Neural progenitor cell (in vitro differentiated cells): Measurements from ENCODE around the gene UROC1. TPM values are rescaled to one million over a fixed set of nuclear protein-coding genes. Genes with fewer than 3 reads are reported as not detected.
"Not testable (repeated sequence)": the region's sequence is repeated elsewhere in the genome, so short reads cannot be mapped to it uniquely, and the experiment has no call there.

Experiments used
- DNase-seq: peaks from one replicate; pipeline ENCODE4 v3.0.0-alpha.2; 2016; ENCODE audit warnings: low spot score
- H2AFZ ChIP-seq: fragments of 200-600 bp; sonication (generic); replicated peaks from 2 replicates; pipeline ENCODE4 v1.6.1; 2016; ENCODE audit warnings: antibody characterized with exemption
- H3F3A ChIP-seq: fragments of 200-600 bp; sonication (generic); 2 replicates; pipeline ENCODE4 v1.6.1; 2016; ENCODE audit warnings: antibody characterized with exemption, low read depth
- H3K27ac ChIP-seq: fragments of 200-600 bp; sonication (generic); 2 replicates; pipeline ENCODE4 v1.5.1; 2016; ENCODE audit warnings: mild to moderate bottlenecking
- H3K27me3 ChIP-seq: fragments of 200-600 bp; sonication (generic); 2 replicates; pipeline ENCODE4 v1.6.1; 2016; ENCODE audit warnings: mild to moderate bottlenecking, moderate library complexity
- H3K36me3 ChIP-seq: fragments of 200-600 bp; sonication (generic); 2 replicates; pipeline ENCODE4 v1.5.1; 2016
- H3K4me1 ChIP-seq: fragments of 200-600 bp; sonication (generic); 2 replicates; pipeline ENCODE4 v1.6.1; 2016; ENCODE audit warnings: mixed run types
- H3K4me2 ChIP-seq: fragments of 200-600 bp; sonication (generic); 2 replicates; pipeline ENCODE4 v1.6.1; 2016
- H3K4me3 ChIP-seq: fragments of 200-600 bp; sonication (generic); 2 replicates; pipeline ENCODE4 v1.5.1; 2016
- H3K79me2 ChIP-seq: fragments of 200-600 bp; sonication (generic); 2 replicates; pipeline ENCODE4 v1.6.1; 2016; ENCODE audit warnings: low read depth
- H3K9ac ChIP-seq: fragments of 200-600 bp; sonication (generic); 2 replicates; pipeline ENCODE4 v1.6.1; 2016
- H3K9me3 ChIP-seq: fragments of 200-600 bp; sonication (generic); 2 replicates; pipeline ENCODE4 v1.5.1; 2016; ENCODE audit warnings: low read depth
- H4K20me1 ChIP-seq: fragments of 200-600 bp; sonication (generic); 2 replicates; pipeline ENCODE4 v1.6.1; 2016; ENCODE audit warnings: low read depth
- H3K27ac Mint-ChIP-seq: 3 replicates; pipeline ENCODE4 v1.8.0; 2021; ENCODE audit warnings: mixed read lengths
- H3K27me3 Mint-ChIP-seq: 2 replicates; pipeline ENCODE4 v1.8.0; 2022; ENCODE audit warnings: low read depth, mild to moderate bottlenecking, inconsistent platforms, moderate library complexity, mixed read lengths; ENCODE audit not compliant: insufficient read depth
- H3K36me3 Mint-ChIP-seq: 3 replicates; pipeline ENCODE4 v1.8.0; 2021; ENCODE audit warnings: mixed read lengths
- H3K4me1 Mint-ChIP-seq: 3 replicates; pipeline ENCODE4 v1.8.0; 2021; ENCODE audit warnings: mixed read lengths
- H3K4me3 Mint-ChIP-seq: 3 replicates; pipeline ENCODE4 v1.8.0; 2021; ENCODE audit warnings: mild to moderate bottlenecking, moderate library complexity, mixed read lengths
- H3K9me3 Mint-ChIP-seq: 3 replicates; pipeline ENCODE4 v1.8.0; 2020; ENCODE audit warnings: mixed read lengths
- EZH2 ChIP-seq: fragments of 200-600 bp; sonication (generic); IDR thresholded peaks from 2 replicates; pipeline ENCODE4 v1.6.1; 2017; ENCODE audit warnings: antibody characterized with exemption, mild to moderate bottlenecking, moderate library complexity
- EZH2phosphoT487 ChIP-seq: fragments of 200-600 bp; sonication (generic); IDR thresholded peaks from 2 replicates; pipeline ENCODE4 v1.6.1; 2017; ENCODE audit warnings: antibody characterized with exemption
- total RNA-seq: library from RNA; depleted of rRNA; stranded (reverse); fragments of >200 nt; gene quantifications from 2 replicates; pipeline ENCODE4 v1.2.3, GENCODE V29; 2015; ENCODE audit warnings: low replicate concordance
- TF ChIP-seq, protein P1 (sequence below): fragments of 200-600 bp; sonication (generic); IDR thresholded peaks from 2 replicates; pipeline ENCODE4 v1.5.1; 2017; ENCODE audit warnings: antibody characterized with exemption, mild to moderate bottlenecking

Gene UROC1
- total RNA-seq, 1 donor from 2014 or later = not detected

DNA sequence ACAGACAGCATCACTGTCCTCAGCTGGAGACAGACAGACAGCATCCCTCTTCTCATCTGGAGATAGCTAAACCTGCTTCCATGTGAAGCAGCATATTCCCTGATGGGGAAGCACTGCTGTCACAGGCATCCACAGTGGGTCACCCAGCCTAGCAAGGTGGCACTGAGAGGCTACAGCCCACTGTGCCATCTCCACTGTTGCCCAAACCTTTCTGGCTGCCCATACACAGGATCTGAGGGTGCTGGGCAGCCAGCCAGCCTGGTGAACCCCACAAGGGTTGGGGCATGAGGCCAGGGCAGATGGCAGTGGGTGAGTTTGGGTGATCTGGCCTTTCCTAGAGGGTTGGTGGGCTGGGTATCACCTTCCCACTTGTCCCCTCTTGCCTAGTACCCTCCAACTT, 18.1 kb upstream of the UROC1 start:
- Histone ChIP-seq H3K27ac (no peak overlapping the region), H3K4me1 (no peaks in the 10 kb centered on the region), H3F3A (no peaks in the 10 kb centered on the region), H3K27me3 (peaks cover 23% of the 10 kb centered on the region), H3K4me2 (no peak overlapping the region), H3K79me2 (no peaks in the 10 kb centered on the region), H3K9ac (no peak overlapping the region), H3K9me3 (no peaks in the 10 kb centered on the region), H4K20me1 (no peaks in the 10 kb centered on the region), H2AFZ (no peak overlapping the region), H3K4me3 (no peak overlapping the region), H3K36me3 (no peaks in the 10 kb centered on the region)
- Mint-ChIP-seq H3K4me1 (peaks cover 4% of the 10 kb centered on the region), H3K4me3 (peak overlapping the region; percentile 34), H3K27ac (no peak overlapping the region), H3K9me3 (no peaks in the 10 kb centered on the region), H3K27me3 (peaks cover 11% of the 10 kb centered on the region), H3K36me3 (no peaks in the 10 kb centered on the region)
- TF ChIP-seq EZH2phosphoT487 = no peak
- TF ChIP-seq EZH2 = no peak
- TF ChIP-seq, protein P1, sequence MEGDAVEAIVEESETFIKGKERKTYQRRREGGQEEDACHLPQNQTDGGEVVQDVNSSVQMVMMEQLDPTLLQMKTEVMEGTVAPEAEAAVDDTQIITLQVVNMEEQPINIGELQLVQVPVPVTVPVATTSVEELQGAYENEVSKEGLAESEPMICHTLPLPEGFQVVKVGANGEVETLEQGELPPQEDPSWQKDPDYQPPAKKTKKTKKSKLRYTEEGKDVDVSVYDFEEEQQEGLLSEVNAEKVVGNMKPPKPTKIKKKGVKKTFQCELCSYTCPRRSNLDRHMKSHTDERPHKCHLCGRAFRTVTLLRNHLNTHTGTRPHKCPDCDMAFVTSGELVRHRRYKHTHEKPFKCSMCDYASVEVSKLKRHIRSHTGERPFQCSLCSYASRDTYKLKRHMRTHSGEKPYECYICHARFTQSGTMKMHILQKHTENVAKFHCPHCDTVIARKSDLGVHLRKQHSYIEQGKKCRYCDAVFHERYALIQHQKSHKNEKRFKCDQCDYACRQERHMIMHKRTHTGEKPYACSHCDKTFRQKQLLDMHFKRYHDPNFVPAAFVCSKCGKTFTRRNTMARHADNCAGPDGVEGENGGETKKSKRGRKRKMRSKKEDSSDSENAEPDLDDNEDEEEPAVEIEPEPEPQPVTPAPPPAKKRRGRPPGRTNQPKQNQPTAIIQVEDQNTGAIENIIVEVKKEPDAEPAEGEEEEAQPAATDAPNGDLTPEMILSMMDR = no peak
- DNase-seq = no peak

DNA sequence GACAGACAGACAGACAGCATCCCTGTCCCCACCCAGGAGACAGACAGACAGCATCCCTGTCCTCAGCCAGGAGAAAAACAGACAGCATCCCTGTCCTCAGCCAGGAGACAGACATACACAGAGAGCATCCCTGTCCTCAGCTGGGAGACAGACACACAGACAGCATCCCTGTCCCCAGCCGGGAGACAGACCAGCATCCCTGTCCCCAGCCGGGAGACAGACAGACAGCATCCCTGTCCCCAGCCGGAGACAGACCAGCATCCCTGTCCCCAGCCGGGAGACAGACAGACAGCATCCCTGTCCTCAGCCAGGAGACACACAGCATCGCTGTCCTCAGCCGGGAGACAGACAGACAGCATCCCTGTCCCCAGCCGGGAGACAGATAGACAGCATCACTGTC, 17.1 kb upstream of the UROC1 start:
- not testable (repeated sequence) for H3K9ac ChIP-seq, H3K4me1 Mint-ChIP-seq, H3K4me1 ChIP-seq, H3K27ac Mint-ChIP-seq, H3K36me3 Mint-ChIP-seq, H3K4me3 Mint-ChIP-seq, H3K9me3 Mint-ChIP-seq, H3F3A ChIP-seq, H3K4me2 ChIP-seq, H3K79me2 ChIP-seq, H2AFZ ChIP-seq, H3K9me3 ChIP-seq, H3K36me3 ChIP-seq, H3K4me3 ChIP-seq, H3K27ac ChIP-seq, H4K20me1 ChIP-seq, DNase-seq
- peaks cover 11% of the 10 kb centered on the region for H3K27me3 Mint-ChIP-seq
- peaks cover 23% of the 10 kb centered on the region for H3K27me3 ChIP-seq

DNA sequence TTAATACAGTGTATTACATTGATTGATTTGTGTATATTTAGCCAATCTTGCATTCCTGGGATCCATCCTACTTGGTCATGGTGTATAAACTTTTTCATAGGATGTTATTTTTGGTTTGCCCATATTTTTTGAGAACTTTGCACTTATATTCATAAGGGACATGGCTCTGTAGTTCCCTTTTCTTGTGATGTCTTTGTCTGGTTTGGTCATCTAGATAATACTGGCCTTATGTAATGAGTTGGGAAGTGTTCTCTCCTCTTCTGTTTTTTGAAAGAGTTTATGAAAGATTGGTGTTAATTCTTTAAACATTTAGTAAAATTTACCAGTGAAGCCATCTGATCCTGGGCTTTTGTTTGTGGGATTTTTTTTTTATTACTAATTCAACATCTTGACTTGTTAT, 15.9 kb upstream of the UROC1 start:
- Histone ChIP-seq H3K27me3 (peaks cover 23% of the 10 kb centered on the region), H3F3A (no peaks in the 10 kb centered on the region), H3K36me3 (no peaks in the 10 kb centered on the region), H3K9me3 (no peaks in the 10 kb centered on the region), H3K4me3 (no peak overlapping the region), H3K4me2 (no peak overlapping the region), H3K4me1 (no peaks in the 10 kb centered on the region), H3K9ac (no peak overlapping the region), H2AFZ (no peak overlapping the region), H3K27ac (no peak overlapping the region), H3K79me2 (no peaks in the 10 kb centered on the region), H4K20me1 (no peaks in the 10 kb centered on the region)
- Mint-ChIP-seq H3K27me3 (peaks cover 9% of the 10 kb centered on the region), H3K27ac (no peak overlapping the region), H3K9me3 (no peaks in the 10 kb centered on the region), H3K4me3 (no peak overlapping the region), H3K36me3 (no peaks in the 10 kb centered on the region), H3K4me1 (no peaks in the 10 kb centered on the region)
- TF ChIP-seq, protein P1 = no peak
- no peak for TF ChIP-seq EZH2phosphoT487
- no peak for TF ChIP-seq EZH2
- DNase-seq = no peak

GRCh38 chr3:126531051-126531330, 13.4 kb upstream of the UROC1 start:
- Histone ChIP-seq H3K4me3 (no peak overlapping the region), H3K27me3 (peaks cover 23% of the 10 kb centered on the region), H3K9ac (no peak overlapping the region), H3K4me2 (no peak overlapping the region), H3K36me3 (no peaks in the 10 kb centered on the region), H3K79me2 (no peaks in the 10 kb centered on the region), H2AFZ (no peak overlapping the region), H3F3A (no peaks in the 10 kb centered on the region), H4K20me1 (no peaks in the 10 kb centered on the region), H3K9me3 (no peaks in the 10 kb centered on the region), H3K4me1 (no peaks in the 10 kb centered on the region), H3K27ac (no peak overlapping the region)
- Mint-ChIP-seq H3K27me3 (peaks cover 18% of the 10 kb centered on the region), H3K4me3 (no peak overlapping the region), H3K36me3 (no peaks in the 10 kb centered on the region), H3K9me3 (no peaks in the 10 kb centered on the region), H3K4me1 (no peaks in the 10 kb centered on the region), H3K27ac (no peak overlapping the region)
- TF ChIP-seq EZH2 (no peak), EZH2phosphoT487 (no peak)
- TF ChIP-seq, protein P1 = no peak
- DNase-seq = no peak
